Breast epithelium (tissue), 3 donors: ENCODE measurements around the gene DONSON.

Experiments used
- CTCF ChIP-seq, 3 donors: fragments of 450-650 bp; IDR thresholded peaks; one replicate each; pipeline ENCODE4 v1.5.1; 2016 to 2017; ENCODE audit warnings: antibody characterized with exemption in 3 of 3, mild to moderate bottlenecking in 3 of 3, moderate library complexity in 3 of 3
- POLR2A ChIP-seq: fragments of 450-650 bp; IDR thresholded peaks from one replicate; pipeline ENCODE4 v1.6.1; 2016; ENCODE audit warnings: antibody characterized with exemption, mild to moderate bottlenecking, moderate library complexity
- POLR2AphosphoS5 ChIP-seq, 3 donors: sonication (generic); formaldehyde crosslinking; IDR thresholded peaks; one replicate each; pipeline ENCODE4 v1.6.1; 2017; ENCODE audit warnings: antibody characterized with exemption in 3 of 3

- TF ChIP-seq CTCF (IDR thresholded peaks at IDR 0.05) = no peak
- TF ChIP-seq POLR2A = no peak
- TF ChIP-seq POLR2AphosphoS5 (IDR thresholded peaks at IDR 0.05) = no peak
Measured at GRCh38 chr21:33544451-33545195, 43.9 kb downstream of the DONSON start.
